ENCODE results near the gene TMEM132E.

Gene TMEM132E

DNA sequence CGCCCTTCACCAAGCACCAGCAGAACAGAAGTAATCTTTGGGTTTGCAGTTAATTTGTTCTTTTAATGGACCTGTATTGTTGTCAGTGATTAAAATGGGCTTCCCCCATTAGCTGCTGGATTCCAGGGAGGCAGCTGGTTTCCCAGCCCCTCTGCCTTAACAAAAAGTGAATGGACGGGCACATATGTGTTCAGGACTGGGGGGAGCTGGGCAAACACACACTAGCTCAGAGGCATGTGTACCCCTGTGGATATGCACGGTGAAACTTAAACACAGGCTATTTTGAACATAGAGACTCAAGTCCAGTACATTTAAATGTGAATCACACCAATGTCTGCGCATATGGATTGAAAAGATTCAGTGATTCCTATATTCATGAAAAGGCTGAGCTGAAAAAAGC is 25.5 kb upstream of the TMEM132E start:
- no peak overlapping the region for H3K4me3 ChIP-seq (ENCODE audit: low read depth in 1 of 2, low read length in 2 of 2)
- H3K36me3 ChIP-seq (ENCODE audit: insufficient read depth, low read length): no peaks in the 10 kb centered on the region
- H2AFZ ChIP-seq (ENCODE audit: low read depth, low read length): no peak overlapping the region
- no peaks in the 10 kb centered on the region for H3K4me1 ChIP-seq (ENCODE audit: insufficient read depth, low read length)
- H3K79me2 ChIP-seq (ENCODE audit: insufficient read depth, low read length): no peaks in the 10 kb centered on the region
- TF ChIP-seq, protein P1, sequence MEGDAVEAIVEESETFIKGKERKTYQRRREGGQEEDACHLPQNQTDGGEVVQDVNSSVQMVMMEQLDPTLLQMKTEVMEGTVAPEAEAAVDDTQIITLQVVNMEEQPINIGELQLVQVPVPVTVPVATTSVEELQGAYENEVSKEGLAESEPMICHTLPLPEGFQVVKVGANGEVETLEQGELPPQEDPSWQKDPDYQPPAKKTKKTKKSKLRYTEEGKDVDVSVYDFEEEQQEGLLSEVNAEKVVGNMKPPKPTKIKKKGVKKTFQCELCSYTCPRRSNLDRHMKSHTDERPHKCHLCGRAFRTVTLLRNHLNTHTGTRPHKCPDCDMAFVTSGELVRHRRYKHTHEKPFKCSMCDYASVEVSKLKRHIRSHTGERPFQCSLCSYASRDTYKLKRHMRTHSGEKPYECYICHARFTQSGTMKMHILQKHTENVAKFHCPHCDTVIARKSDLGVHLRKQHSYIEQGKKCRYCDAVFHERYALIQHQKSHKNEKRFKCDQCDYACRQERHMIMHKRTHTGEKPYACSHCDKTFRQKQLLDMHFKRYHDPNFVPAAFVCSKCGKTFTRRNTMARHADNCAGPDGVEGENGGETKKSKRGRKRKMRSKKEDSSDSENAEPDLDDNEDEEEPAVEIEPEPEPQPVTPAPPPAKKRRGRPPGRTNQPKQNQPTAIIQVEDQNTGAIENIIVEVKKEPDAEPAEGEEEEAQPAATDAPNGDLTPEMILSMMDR (IDR thresholded peaks at IDR 0.05; ENCODE audit: borderline replicate concordance, extremely low read depth, low read length, poor library complexity, severe bottlenecking): no peak
- TF ChIP-seq EZH2 (IDR thresholded peaks at IDR 0.05; ENCODE audit: borderline replicate concordance, low read depth, low read length, severe bottlenecking): no peak
- DNase-seq: no peak
- peaks cover 16% of the 10 kb centered on the region for H3K27me3 ChIP-seq (ENCODE audit: insufficient read depth, low read length, poor library complexity)
- H3K4me2 ChIP-seq (ENCODE audit: insufficient read depth, low read length): no peak overlapping the region
- H4K20me1 ChIP-seq (ENCODE audit: insufficient read depth, low read length): 0 out of 2 replicates have a peak, but pooled peaks cover 6% of the 10 kb centered on the region
- no peaks in the 10 kb centered on the region for H3K9me3 ChIP-seq (ENCODE audit: insufficient read depth, low read length, severe bottlenecking)
- no peak overlapping the region for H3K27ac ChIP-seq (ENCODE audit: low read length)
- H3K9ac ChIP-seq (ENCODE audit: low read depth, low read length): no peak overlapping the region
- ATAC-seq (ENCODE audit: insufficient read depth, low read depth): no peak

DNA sequence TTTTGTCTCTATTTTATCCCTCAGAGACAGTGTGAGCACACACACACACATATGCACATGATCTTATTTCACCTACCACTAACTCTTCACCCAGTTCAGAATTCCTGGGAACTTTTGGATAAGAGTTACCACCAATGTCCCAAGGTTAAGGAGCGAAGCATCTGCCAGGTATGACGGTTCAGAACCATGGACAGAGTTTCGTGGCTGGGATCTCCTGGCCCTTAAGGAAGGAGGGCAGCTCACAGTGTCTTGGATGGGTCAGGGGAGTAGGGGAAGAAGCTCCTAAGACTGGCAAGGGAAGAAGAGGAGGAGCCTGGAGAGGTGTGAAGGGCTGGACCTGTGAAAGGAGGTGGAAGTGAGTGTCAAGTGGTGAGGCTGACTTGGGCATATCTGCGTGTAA is 23.0 kb upstream of the TMEM132E start:
- no peak overlapping the region for H3K9ac ChIP-seq (ENCODE audit: low read depth, low read length)
- no peaks in the 10 kb centered on the region for H3K79me2 ChIP-seq (ENCODE audit: insufficient read depth, low read length)
- H3K36me3 ChIP-seq (ENCODE audit: insufficient read depth, low read length): no peaks in the 10 kb centered on the region
- TF ChIP-seq EZH2 (IDR thresholded peaks at IDR 0.05; ENCODE audit: borderline replicate concordance, low read depth, low read length, severe bottlenecking): no peak
- TF ChIP-seq, protein P1 (IDR thresholded peaks at IDR 0.05; ENCODE audit: borderline replicate concordance, extremely low read depth, low read length, poor library complexity, severe bottlenecking): no peak
- H3K9me3 ChIP-seq (ENCODE audit: insufficient read depth, low read length, severe bottlenecking): no peaks in the 10 kb centered on the region
- H3K4me2 ChIP-seq (ENCODE audit: insufficient read depth, low read length): no peak overlapping the region
- H3K4me1 ChIP-seq (ENCODE audit: insufficient read depth, low read length): no peaks in the 10 kb centered on the region
- no peak overlapping the region for H3K4me3 ChIP-seq (ENCODE audit: low read depth in 1 of 2, low read length in 2 of 2)
- DNase-seq (peak; percentile 39), ATAC-seq (ENCODE audit: insufficient read depth, low read depth) (peak; percentile 53; the same call in 1 of the 3 replicates)
- H3K27me3 ChIP-seq (ENCODE audit: insufficient read depth, low read length, poor library complexity): peaks cover 6% of the 10 kb centered on the region
- H3K27ac ChIP-seq (ENCODE audit: low read length): no peak overlapping the region
- H4K20me1 ChIP-seq (ENCODE audit: insufficient read depth, low read length): 0 out of 2 replicates have a peak, but pooled peaks cover 6% of the 10 kb centered on the region
- no peak overlapping the region for H2AFZ ChIP-seq (ENCODE audit: low read depth, low read length)

DNA sequence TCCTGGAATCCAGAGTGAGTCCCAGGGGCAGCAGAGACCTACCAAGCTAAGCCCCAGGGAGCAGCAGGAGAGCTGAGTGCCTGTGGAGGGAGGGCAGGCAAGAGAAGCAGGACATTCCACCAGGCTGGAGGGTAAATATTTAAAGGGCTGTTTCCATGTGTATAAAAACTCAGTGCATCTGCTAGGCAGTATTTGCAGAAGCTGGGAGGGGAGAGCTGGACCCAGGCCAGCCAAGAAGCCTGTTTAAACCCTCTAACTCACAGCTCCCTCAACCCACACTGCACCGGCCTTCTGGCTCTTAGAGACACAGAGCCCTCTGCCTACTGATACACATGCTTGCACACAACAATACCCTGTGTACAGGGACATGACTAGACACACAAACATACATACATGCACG is 22.5 kb upstream of the TMEM132E start:
- Histone ChIP-seq H3K4me1 (ENCODE audit: insufficient read depth, low read length) (no peaks in the 10 kb centered on the region), H3K9me3 (ENCODE audit: insufficient read depth, low read length, severe bottlenecking) (no peaks in the 10 kb centered on the region), H3K27ac (ENCODE audit: low read length) (no peak overlapping the region), H3K36me3 (ENCODE audit: insufficient read depth, low read length) (no peaks in the 10 kb centered on the region), H3K27me3 (ENCODE audit: insufficient read depth, low read length, poor library complexity) (peaks cover 11% of the 10 kb centered on the region), H3K9ac (ENCODE audit: low read depth, low read length) (no peak overlapping the region), H3K4me3 (ENCODE audit: low read depth in 1 of 2, low read length in 2 of 2) (no peak overlapping the region), H3K4me2 (ENCODE audit: insufficient read depth, low read length) (no peak overlapping the region), H2AFZ (ENCODE audit: low read depth, low read length) (no peak overlapping the region), H3K79me2 (ENCODE audit: insufficient read depth, low read length) (no peaks in the 10 kb centered on the region), H4K20me1 (ENCODE audit: insufficient read depth, low read length) (0 out of 2 replicates have a peak, but pooled peaks cover 6% of the 10 kb centered on the region)
- TF ChIP-seq EZH2 (IDR thresholded peaks at IDR 0.05; ENCODE audit: borderline replicate concordance, low read depth, low read length, severe bottlenecking): no peak
- TF ChIP-seq, protein P1 (IDR thresholded peaks at IDR 0.05; ENCODE audit: borderline replicate concordance, extremely low read depth, low read length, poor library complexity, severe bottlenecking): no peak
- no peak for ATAC-seq (ENCODE audit: insufficient read depth, low read depth)
- no peak for DNase-seq

DNA sequence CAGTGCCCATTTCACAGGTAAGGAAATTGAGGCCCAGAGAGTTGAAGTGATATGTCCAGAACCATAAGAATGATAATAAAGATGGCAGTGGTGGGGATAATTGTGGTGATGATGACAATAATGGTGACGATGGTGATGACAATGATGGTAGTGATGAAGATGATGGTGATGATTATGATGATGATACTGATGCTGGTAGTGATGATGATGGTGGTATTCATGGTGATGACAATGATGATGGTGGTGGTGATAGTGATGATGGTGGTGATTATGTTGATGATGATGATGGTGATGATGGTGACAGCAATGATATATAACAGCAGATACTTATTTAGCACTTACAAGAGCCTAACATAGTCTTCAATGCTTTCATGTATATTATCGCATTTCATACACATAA is 18.1 kb upstream of the TMEM132E start:
- Histone ChIP-seq H3K4me2 (ENCODE audit: insufficient read depth, low read length) (no peak overlapping the region), H4K20me1 (ENCODE audit: insufficient read depth, low read length) (0 out of 2 replicates have a peak, but pooled peaks cover 5% of the 10 kb centered on the region), H3K4me1 (ENCODE audit: insufficient read depth, low read length) (no peaks in the 10 kb centered on the region), H3K36me3 (ENCODE audit: insufficient read depth, low read length) (no peaks in the 10 kb centered on the region), H3K27me3 (ENCODE audit: insufficient read depth, low read length, poor library complexity) (peaks cover 32% of the 10 kb centered on the region), H3K9me3 (ENCODE audit: insufficient read depth, low read length, severe bottlenecking) (no peaks in the 10 kb centered on the region), H3K4me3 (ENCODE audit: low read depth in 1 of 2, low read length in 2 of 2) (no peak overlapping the region), H3K27ac (ENCODE audit: low read length) (no peak overlapping the region), H3K79me2 (ENCODE audit: insufficient read depth, low read length) (no peaks in the 10 kb centered on the region), H2AFZ (ENCODE audit: low read depth, low read length) (no peak overlapping the region), H3K9ac (ENCODE audit: low read depth, low read length) (no peak overlapping the region)
- TF ChIP-seq, protein P1 (IDR thresholded peaks at IDR 0.05; ENCODE audit: borderline replicate concordance, extremely low read depth, low read length, poor library complexity, severe bottlenecking): no peak
- ATAC-seq (ENCODE audit: insufficient read depth, low read depth): no peak
- DNase-seq: no peak
